ENCODE results near the gene CPN1. TPM values are rescaled to one million over a fixed set of nuclear protein-coding genes. Genes with fewer than 3 reads are reported as not detected.

CPN1 gene
- total RNA-seq, 1 donor, result not detected

GRCh38 chr10:100053686-100054460, 27.8 kb downstream of the CPN1 start:
- Histone ChIP-seq H3K27me3 (ENCODE audit: insufficient read depth, low read length) (peaks cover 4% of the 10 kb centered on the region), H3K9me3 (ENCODE audit: low read depth, low read length) (no peaks in the 10 kb centered on the region), H3K4me3 (ENCODE audit: low read length) (no peak overlapping the region), H3K4me1 (ENCODE audit: insufficient read depth, low read length) (no peaks in the 10 kb centered on the region)

- H3K9me3 ChIP-seq (ENCODE audit: low read depth, low read length), result no peaks in the 10 kb centered on the region
- no peaks in the 10 kb centered on the region for H3K27me3 ChIP-seq (ENCODE audit: insufficient read depth, low read length)
- H3K4me3 ChIP-seq (ENCODE audit: low read length), result no peak overlapping the region
- peaks cover 4% of the 10 kb centered on the region for H3K4me1 ChIP-seq (ENCODE audit: insufficient read depth, low read length)
These were observed 35.6 kb downstream of the CPN1 start for GRCh38 chr10:100046021-100046486.

GRCh38 chr10:100045592-100045991, 36.1 kb downstream of the CPN1 start:
- no peak overlapping the region for H3K4me3 ChIP-seq (ENCODE audit: low read length)
- peaks cover 4% of the 10 kb centered on the region for H3K4me1 ChIP-seq (ENCODE audit: insufficient read depth, low read length)
- H3K9me3 ChIP-seq (ENCODE audit: low read depth, low read length), result no peaks in the 10 kb centered on the region
- no peaks in the 10 kb centered on the region for H3K27me3 ChIP-seq (ENCODE audit: insufficient read depth, low read length)

GRCh38 chr10:100043796-100044195, 37.9 kb downstream of the CPN1 start:
- Histone ChIP-seq H3K4me3 (ENCODE audit: low read length) (no peak overlapping the region), H3K4me1 (ENCODE audit: insufficient read depth, low read length) (peaks cover 4% of the 10 kb centered on the region), H3K9me3 (ENCODE audit: low read depth, low read length) (no peaks in the 10 kb centered on the region), H3K27me3 (ENCODE audit: insufficient read depth, low read length) (no peaks in the 10 kb centered on the region)

GRCh38 chr10:100043344-100043743, 38.3 kb downstream of the CPN1 start:
- Histone ChIP-seq H3K4me1 (ENCODE audit: insufficient read depth, low read length) (peaks cover 4% of the 10 kb centered on the region), H3K27me3 (ENCODE audit: insufficient read depth, low read length) (no peaks in the 10 kb centered on the region), H3K4me3 (ENCODE audit: low read length) (no peak overlapping the region), H3K9me3 (ENCODE audit: low read depth, low read length) (no peaks in the 10 kb centered on the region)

- Histone ChIP-seq H3K27me3 (ENCODE audit: insufficient read depth, low read length) (no peaks in the 10 kb centered on the region), H3K9me3 (ENCODE audit: low read depth, low read length) (no peaks in the 10 kb centered on the region), H3K4me3 (ENCODE audit: low read length) (no peak overlapping the region), H3K4me1 (ENCODE audit: insufficient read depth, low read length) (peaks cover 4% of the 10 kb centered on the region)
These were observed 40.2 kb downstream of the CPN1 start for GRCh38 chr10:100041306-100042002.

- Histone ChIP-seq H3K9me3 (ENCODE audit: low read depth, low read length) (no peaks in the 10 kb centered on the region), H3K4me1 (ENCODE audit: insufficient read depth, low read length) (peaks cover 1% of the 10 kb centered on the region), H3K27me3 (ENCODE audit: insufficient read depth, low read length) (no peaks in the 10 kb centered on the region), H3K4me3 (ENCODE audit: low read length) (no peak overlapping the region)
These were observed 43.1 kb downstream of the CPN1 start for GRCh38 chr10:100038561-100039071.

GRCh38 chr10:100037758-100038315, 43.8 kb downstream of the CPN1 start:
- H3K4me3 ChIP-seq (ENCODE audit: low read length), result no peak overlapping the region
- H3K4me1 ChIP-seq (ENCODE audit: insufficient read depth, low read length), result no peaks in the 10 kb centered on the region
- H3K9me3 ChIP-seq (ENCODE audit: low read depth, low read length), result no peaks in the 10 kb centered on the region
- no peaks in the 10 kb centered on the region for H3K27me3 ChIP-seq (ENCODE audit: insufficient read depth, low read length)

- Histone ChIP-seq H3K27me3 (ENCODE audit: insufficient read depth, low read length) (no peaks in the 10 kb centered on the region), H3K4me3 (ENCODE audit: low read length) (no peak overlapping the region), H3K4me1 (ENCODE audit: insufficient read depth, low read length) (no peaks in the 10 kb centered on the region), H3K9me3 (ENCODE audit: low read depth, low read length) (no peaks in the 10 kb centered on the region)
These were observed 44.8 kb downstream of the CPN1 start for GRCh38 chr10:100036850-100037249.

- Histone ChIP-seq H3K27me3 (ENCODE audit: insufficient read depth, low read length) (no peaks in the 10 kb centered on the region), H3K4me1 (ENCODE audit: insufficient read depth, low read length) (no peaks in the 10 kb centered on the region)
These were observed 47.8 kb downstream of the CPN1 start for GRCh38 chr10:100033766-100034418.

GRCh38 chr10:100027416-100027815, 54.3 kb downstream of the CPN1 start:
- H3K27me3 ChIP-seq (ENCODE audit: insufficient read depth, low read length), result no peaks in the 10 kb centered on the region
- H3K9me3 ChIP-seq (ENCODE audit: low read depth, low read length), result no peaks in the 10 kb centered on the region
- H3K4me3 ChIP-seq (ENCODE audit: low read length), result no peak overlapping the region
- H3K4me1 ChIP-seq (ENCODE audit: insufficient read depth, low read length), result no peaks in the 10 kb centered on the region

More at GRCh38 chr10:100033766-100034418, 47.8 kb downstream of the CPN1 start:
- Histone ChIP-seq H3K4me3 (ENCODE audit: low read length) (no peak overlapping the region), H3K9me3 (ENCODE audit: low read depth, low read length) (no peaks in the 10 kb centered on the region)

GRCh38 chr10:100025576-100025975, 56.1 kb downstream of the CPN1 start:
- no peaks in the 10 kb centered on the region for H3K27me3 ChIP-seq (ENCODE audit: insufficient read depth, low read length)
- H3K4me3 ChIP-seq (ENCODE audit: low read length), result no peak overlapping the region
- no peaks in the 10 kb centered on the region for H3K4me1 ChIP-seq (ENCODE audit: insufficient read depth, low read length)
- no peaks in the 10 kb centered on the region for H3K9me3 ChIP-seq (ENCODE audit: low read depth, low read length)

GRCh38 chr10:100024748-100025147, 56.9 kb downstream of the CPN1 start:
- Histone ChIP-seq H3K9me3 (ENCODE audit: low read depth, low read length) (no peaks in the 10 kb centered on the region), H3K27me3 (ENCODE audit: insufficient read depth, low read length) (no peaks in the 10 kb centered on the region), H3K4me3 (ENCODE audit: low read length) (no peak overlapping the region), H3K4me1 (ENCODE audit: insufficient read depth, low read length) (no peaks in the 10 kb centered on the region)

- no peaks in the 10 kb centered on the region for H3K9me3 ChIP-seq (ENCODE audit: low read depth, low read length)
- no peaks in the 10 kb centered on the region for H3K4me1 ChIP-seq (ENCODE audit: insufficient read depth, low read length)
- no peak overlapping the region for H3K4me3 ChIP-seq (ENCODE audit: low read length)
- no peaks in the 10 kb centered on the region for H3K27me3 ChIP-seq (ENCODE audit: insufficient read depth, low read length)
These were observed 59.3 kb downstream of the CPN1 start for GRCh38 chr10:100022403-100022802.

GRCh38 chr10:100021322-100021721, 60.3 kb downstream of the CPN1 start:
- Histone ChIP-seq H3K9me3 (ENCODE audit: low read depth, low read length) (no peaks in the 10 kb centered on the region), H3K4me3 (ENCODE audit: low read length) (no peak overlapping the region), H3K4me1 (ENCODE audit: insufficient read depth, low read length) (no peaks in the 10 kb centered on the region), H3K27me3 (ENCODE audit: insufficient read depth, low read length) (no peaks in the 10 kb centered on the region)
